Ovary (tissue), 3 donors: Measurements from ENCODE around the gene ACADS.

Source experiments
- CTCF ChIP-seq, 3 donors: fragments of 450-650 bp in 2 of 3; fragments of 200-600 bp in 1 of 3; IDR thresholded peaks; one replicate each; pipeline versions ENCODE4 v1.5.1 to v1.8.0; 2016 to 2022; ENCODE audit warnings: antibody characterized with exemption in 3 of 3, mild to moderate bottlenecking in 1 of 3
- EP300 ChIP-seq: sonication (generic); formaldehyde crosslinking; IDR thresholded peaks from one replicate; pipeline ENCODE4 v1.6.1; 2017; ENCODE audit warnings: antibody characterized with exemption
- donor health status: DM: no; HTN: no; CAD: no.

GRCh38 chr12:120713861-120714482 lies 11.7 kb upstream of the ACADS start:
- TF ChIP-seq CTCF (IDR thresholded peaks at IDR 0.05) (peak; percentile 61 to 75 (median 67)), EP300 (no peak)
